Measurements from ENCODE around the gene FGF19. TPM values are rescaled to one million over a fixed set of nuclear protein-coding genes. Genes with fewer than 3 reads are reported as not detected.
A peak's percentile ranks its signal among the peaks of the same experiment; 100 is the strongest.

FGF19 gene
- total RNA-seq, 2 donors from 2014 or later, result 0.37 to 0.40 TPM

DNA sequence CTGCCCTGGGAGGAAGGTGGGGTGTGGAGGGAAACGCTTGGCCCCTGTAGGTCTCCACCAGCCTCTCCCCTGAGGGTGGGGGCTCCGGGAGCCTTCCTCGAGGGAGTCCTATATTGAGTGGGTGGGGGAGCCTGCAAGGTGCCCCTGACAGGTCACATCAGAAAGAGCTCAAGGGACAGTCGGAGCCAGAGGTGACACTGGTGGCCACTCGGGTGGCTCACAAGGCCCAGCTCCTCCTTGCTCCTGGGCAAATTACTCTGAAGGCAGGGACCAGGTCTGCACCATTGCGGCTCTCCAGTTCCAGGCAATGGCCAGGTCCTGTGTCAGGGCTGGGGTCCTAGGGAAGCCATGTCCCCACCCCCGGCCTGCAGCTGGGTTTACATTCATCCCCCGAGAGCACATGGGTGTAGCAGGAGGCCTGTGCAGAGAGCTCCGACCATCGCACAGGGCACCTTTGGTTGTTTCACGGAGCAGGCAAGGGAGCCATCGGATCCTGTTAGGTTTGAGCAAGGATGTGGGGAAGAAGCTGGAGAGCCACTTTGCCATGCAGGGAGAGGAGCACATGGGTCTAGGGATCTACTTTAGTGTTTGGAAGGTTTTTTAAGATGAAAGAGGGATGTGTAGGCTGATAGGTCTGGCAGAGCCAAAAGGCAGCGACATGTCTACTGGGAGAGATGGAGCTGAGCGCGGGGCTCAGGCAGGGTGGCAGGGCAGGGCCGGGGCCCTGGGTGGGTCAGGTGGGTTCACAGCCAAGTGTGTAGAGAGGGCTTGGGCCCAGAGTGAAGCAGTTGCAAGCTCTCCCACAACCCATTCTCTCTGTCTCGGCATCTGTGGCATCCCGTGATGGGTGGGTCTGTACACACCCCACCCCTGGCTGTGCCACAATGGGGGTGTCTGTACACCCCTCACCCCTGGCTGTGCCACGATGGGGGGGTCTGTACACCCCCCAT lies 48.1 kb downstream of the FGF19 start:
- Mint-ChIP-seq H3K27ac (peak overlapping the region; percentile 20), H3K9me3 (no peaks in the 10 kb centered on the region), H3K27me3 (ENCODE audit: insufficient read depth) (no peaks in the 10 kb centered on the region), H3K36me3 (ENCODE audit: low read depth) (peaks cover 25% of the 10 kb centered on the region), H3K4me1 (peaks cover 14% of the 10 kb centered on the region), H3K4me3 (no peak overlapping the region)
- peak overlapping the region; percentile 38 for H3K27ac ChIP-seq (ENCODE audit: low read depth, low read length)
- peaks cover 5% of the 10 kb centered on the region for H3K36me3 ChIP-seq (ENCODE audit: control insufficient read depth, insufficient read depth, low read length)
- H3K4me3 ChIP-seq (ENCODE audit: low read length), result no peak overlapping the region
- H3K27me3 ChIP-seq (ENCODE audit: control insufficient read depth, insufficient read depth, low read length, poor library complexity, severe bottlenecking), result no peaks in the 10 kb centered on the region
- 84 to 95% methylated on average over 9 to 19 of the region's 19 CpGs for WGBS, 2 experiments (ENCODE audit: insufficient coverage in 1 of 2, insufficient read length in 1 of 2)
- no peaks in the 10 kb centered on the region for H3K9me3 ChIP-seq (ENCODE audit: control insufficient read depth, low read length)
- peak; percentile 68 for DNase-seq
- no peak overlapping the region for H3K9ac ChIP-seq (ENCODE audit: extremely low read depth, low read length, poor library complexity, severe bottlenecking)
- TF ChIP-seq, protein P1, sequence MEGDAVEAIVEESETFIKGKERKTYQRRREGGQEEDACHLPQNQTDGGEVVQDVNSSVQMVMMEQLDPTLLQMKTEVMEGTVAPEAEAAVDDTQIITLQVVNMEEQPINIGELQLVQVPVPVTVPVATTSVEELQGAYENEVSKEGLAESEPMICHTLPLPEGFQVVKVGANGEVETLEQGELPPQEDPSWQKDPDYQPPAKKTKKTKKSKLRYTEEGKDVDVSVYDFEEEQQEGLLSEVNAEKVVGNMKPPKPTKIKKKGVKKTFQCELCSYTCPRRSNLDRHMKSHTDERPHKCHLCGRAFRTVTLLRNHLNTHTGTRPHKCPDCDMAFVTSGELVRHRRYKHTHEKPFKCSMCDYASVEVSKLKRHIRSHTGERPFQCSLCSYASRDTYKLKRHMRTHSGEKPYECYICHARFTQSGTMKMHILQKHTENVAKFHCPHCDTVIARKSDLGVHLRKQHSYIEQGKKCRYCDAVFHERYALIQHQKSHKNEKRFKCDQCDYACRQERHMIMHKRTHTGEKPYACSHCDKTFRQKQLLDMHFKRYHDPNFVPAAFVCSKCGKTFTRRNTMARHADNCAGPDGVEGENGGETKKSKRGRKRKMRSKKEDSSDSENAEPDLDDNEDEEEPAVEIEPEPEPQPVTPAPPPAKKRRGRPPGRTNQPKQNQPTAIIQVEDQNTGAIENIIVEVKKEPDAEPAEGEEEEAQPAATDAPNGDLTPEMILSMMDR (conservative IDR thresholded peaks at IDR 0.05), result no peak
- H3K4me1 ChIP-seq (ENCODE audit: control insufficient read depth, insufficient read depth, low read length), result peaks cover 5% of the 10 kb centered on the region

DNA sequence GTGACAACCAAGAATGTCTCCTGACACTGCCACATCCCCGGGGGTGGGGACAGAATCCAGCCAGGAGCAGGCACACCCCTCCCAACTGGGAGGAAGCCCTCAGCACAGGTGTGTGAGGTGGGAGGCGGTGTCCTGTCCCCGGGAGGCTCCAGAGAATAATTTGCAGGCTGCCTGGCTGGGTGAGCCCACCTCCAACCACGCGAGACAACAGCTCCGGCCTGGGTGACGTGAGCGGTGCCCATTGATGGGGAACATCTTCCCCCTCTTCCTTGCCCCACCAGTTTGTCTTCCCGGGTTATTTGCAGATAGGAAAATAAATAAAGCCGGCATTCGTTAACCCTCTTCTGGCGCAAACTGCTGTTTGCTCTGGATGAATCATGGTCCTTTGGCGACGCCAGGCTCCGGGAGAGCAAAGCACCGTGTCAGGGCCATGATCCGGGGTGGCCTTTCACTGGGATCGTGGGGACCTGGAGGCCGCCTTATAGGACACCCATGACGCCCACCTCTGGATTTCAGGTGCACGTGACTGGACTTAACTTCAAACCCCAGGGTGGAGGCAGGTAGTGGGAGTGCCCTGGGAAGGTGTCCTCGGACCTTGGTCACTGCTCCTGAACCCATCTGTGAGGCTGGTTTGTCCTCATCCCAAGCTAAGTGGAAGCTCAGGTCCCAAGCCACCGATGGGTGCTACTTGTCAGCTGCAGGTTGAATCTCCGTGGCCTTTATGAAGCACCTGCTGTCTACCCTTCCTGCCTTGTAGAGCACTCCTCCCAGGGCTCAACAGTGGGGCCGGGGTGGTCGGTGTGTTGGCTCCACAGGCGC lies 49.0 kb downstream of the FGF19 start:
- H3K4me1 Mint-ChIP-seq, result peaks cover 14% of the 10 kb centered on the region
- no peaks in the 10 kb centered on the region for H3K27me3 Mint-ChIP-seq (ENCODE audit: insufficient read depth)
- no peaks in the 10 kb centered on the region for H3K27me3 ChIP-seq (ENCODE audit: control insufficient read depth, insufficient read depth, low read length, poor library complexity, severe bottlenecking)
- DNase-seq, result peak; percentile 75
- WGBS, 2 experiments (ENCODE audit: insufficient coverage in 1 of 2, insufficient read length in 1 of 2), result 93 to 96% methylated on average over 19 to 27 of the region's 27 CpGs
- no peaks in the 10 kb centered on the region for H3K9me3 Mint-ChIP-seq
- H3K9ac ChIP-seq (ENCODE audit: extremely low read depth, low read length, poor library complexity, severe bottlenecking), result no peak overlapping the region
- H3K9me3 ChIP-seq (ENCODE audit: control insufficient read depth, low read length), result no peaks in the 10 kb centered on the region
- H3K36me3 ChIP-seq (ENCODE audit: control insufficient read depth, insufficient read depth, low read length), result peaks cover 5% of the 10 kb centered on the region
- TF ChIP-seq, protein P1 (conservative IDR thresholded peaks at IDR 0.05), result no peak
- H3K27ac ChIP-seq (ENCODE audit: low read depth, low read length), result peak overlapping the region; percentile 32
- no peak overlapping the region for H3K4me3 Mint-ChIP-seq
- peaks cover 22% of the 10 kb centered on the region for H3K36me3 Mint-ChIP-seq (ENCODE audit: low read depth)
- H3K4me1 ChIP-seq (ENCODE audit: control insufficient read depth, insufficient read depth, low read length), result peaks cover 5% of the 10 kb centered on the region
- H3K27ac Mint-ChIP-seq, result peak overlapping the region; percentile 69
- H3K4me3 ChIP-seq (ENCODE audit: low read length), result no peak overlapping the region

DNA sequence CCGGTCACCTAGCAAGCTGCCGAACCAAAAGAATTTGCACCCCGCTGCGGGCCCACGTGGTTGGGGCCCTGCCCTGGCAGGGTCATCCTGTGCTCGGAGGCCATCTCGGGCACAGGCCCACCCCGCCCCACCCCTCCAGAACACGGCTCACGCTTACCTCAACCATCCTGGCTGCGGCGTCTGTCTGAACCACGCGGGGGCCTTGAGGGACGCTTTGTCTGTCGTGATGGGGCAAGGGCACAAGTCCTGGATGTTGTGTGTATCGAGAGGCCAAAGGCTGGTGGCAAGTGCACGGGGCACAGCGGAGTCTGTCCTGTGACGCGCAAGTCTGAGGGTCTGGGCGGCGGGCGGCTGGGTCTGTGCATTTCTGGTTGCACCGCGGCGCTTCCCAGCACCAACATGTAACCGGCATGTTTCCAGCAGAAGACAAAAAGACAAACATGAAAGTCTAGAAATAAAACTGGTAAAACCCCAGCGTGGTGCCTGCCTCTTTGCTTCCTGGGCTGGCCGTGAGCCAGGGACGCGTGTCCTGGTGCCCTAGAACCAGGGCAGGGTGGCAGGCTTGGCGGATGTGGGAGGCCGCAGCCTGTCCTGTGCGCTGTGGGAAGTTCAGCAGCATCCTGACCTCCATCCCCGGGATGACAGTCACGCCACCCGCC lies 49.7 kb downstream of the FGF19 start:
- H3K27ac Mint-ChIP-seq, result no peak overlapping the region
- no peak overlapping the region for H3K9ac ChIP-seq (ENCODE audit: extremely low read depth, low read length, poor library complexity, severe bottlenecking)
- no peak overlapping the region for H3K4me3 ChIP-seq (ENCODE audit: low read length)
- H3K36me3 Mint-ChIP-seq (ENCODE audit: low read depth), result peaks cover 29% of the 10 kb centered on the region
- H3K4me1 Mint-ChIP-seq, result peaks cover 11% of the 10 kb centered on the region
- peaks cover 5% of the 10 kb centered on the region for H3K36me3 ChIP-seq (ENCODE audit: control insufficient read depth, insufficient read depth, low read length)
- DNase-seq, result peak; percentile 57
- WGBS, 2 experiments (ENCODE audit: insufficient coverage in 1 of 2, insufficient read length in 1 of 2), result 94 to 96% methylated on average over 34 to 38 of the region's 38 CpGs
- no peaks in the 10 kb centered on the region for H3K9me3 Mint-ChIP-seq
- no peaks in the 10 kb centered on the region for H3K27me3 ChIP-seq (ENCODE audit: control insufficient read depth, insufficient read depth, low read length, poor library complexity, severe bottlenecking)
- no peak overlapping the region for H3K4me3 Mint-ChIP-seq
- H3K9me3 ChIP-seq (ENCODE audit: control insufficient read depth, low read length), result no peaks in the 10 kb centered on the region
- TF ChIP-seq, protein P1 (conservative IDR thresholded peaks at IDR 0.05), result no peak
- peak overlapping the region; percentile 32 for H3K27ac ChIP-seq (ENCODE audit: low read depth, low read length)
- no peaks in the 10 kb centered on the region for H3K27me3 Mint-ChIP-seq (ENCODE audit: insufficient read depth)
- H3K4me1 ChIP-seq (ENCODE audit: control insufficient read depth, insufficient read depth, low read length), result peaks cover 5% of the 10 kb centered on the region

Measured in endodermal cell (in vitro differentiated cells).